Bronchial epithelial cell (primary cell): Measurements from ENCODE around the gene CSMD2. TPM values are rescaled to one million over a fixed set of nuclear protein-coding genes. Genes with fewer than 3 reads are reported as not detected.

Experiments
- DNase-seq: peaks from one replicate; pipeline ENCODE4 v3.0.0-alpha.2; 2010; ENCODE audit warnings: low read depth
- FAIRE-seq: peaks from 2 replicates; lab custom pipeline; 2011; peaks lifted over from hg19 to GRCh38; lab: Jason Lieb, UNC
- H3K27me3 ChIP-seq: 2 replicates; pipeline ENCODE4 v1.5.1; 2011; ENCODE audit warnings: low read length; ENCODE audit not compliant: control insufficient read depth, insufficient read depth
- H3K36me3 ChIP-seq: 2 replicates; pipeline ENCODE4 v1.5.1; 2011; ENCODE audit warnings: low read length; ENCODE audit not compliant: control insufficient read depth, insufficient read depth
- H3K4me3 ChIP-seq: 2 replicates; pipeline ENCODE4 v1.5.1; 2011; ENCODE audit warnings: mild to moderate bottlenecking, low read depth, low read length, control low read depth
- total RNA-seq: library from RNA; depleted of rRNA; stranded (reverse); fragments of >200 nt; gene quantifications from 2 replicates; pipeline ENCODE4 v1.2.1, GENCODE V29; 2014
- TF ChIP-seq, protein P1 (sequence below): IDR thresholded peaks from 2 replicates; pipeline ENCODE4 v1.5.1; 2011; ENCODE audit warnings: mild to moderate bottlenecking, moderate library complexity, low read length, control low read depth, inconsistent platforms; ENCODE audit not compliant: insufficient read depth, severe bottlenecking

CSMD2 gene
- total RNA-seq, 1 donor from 2014 or later: not detected

DNA sequence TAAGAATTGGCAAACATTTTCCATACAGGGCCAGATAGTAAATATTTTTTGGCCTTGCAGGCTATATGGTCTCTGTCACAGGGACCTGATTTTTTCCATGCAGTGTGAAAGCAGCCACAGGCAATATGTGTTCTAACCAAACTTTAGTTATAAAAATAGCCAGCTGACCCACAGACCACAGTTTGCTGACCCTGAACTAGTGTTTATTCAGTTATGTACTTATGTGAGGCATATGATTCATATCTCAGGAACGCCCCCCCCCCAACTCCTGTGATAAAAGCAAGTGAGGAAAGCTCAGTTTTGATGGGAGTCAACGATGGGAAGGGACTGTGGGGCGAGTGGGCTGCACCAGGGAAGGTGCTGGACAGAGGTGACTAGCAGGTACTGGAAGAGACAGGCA is 221.1 kb downstream of the CSMD2 start:
- Histone ChIP-seq H3K4me3 (no peak overlapping the region), H3K27me3 (no peaks in the 10 kb centered on the region), H3K36me3 (no peaks in the 10 kb centered on the region)
- TF ChIP-seq, protein P1, sequence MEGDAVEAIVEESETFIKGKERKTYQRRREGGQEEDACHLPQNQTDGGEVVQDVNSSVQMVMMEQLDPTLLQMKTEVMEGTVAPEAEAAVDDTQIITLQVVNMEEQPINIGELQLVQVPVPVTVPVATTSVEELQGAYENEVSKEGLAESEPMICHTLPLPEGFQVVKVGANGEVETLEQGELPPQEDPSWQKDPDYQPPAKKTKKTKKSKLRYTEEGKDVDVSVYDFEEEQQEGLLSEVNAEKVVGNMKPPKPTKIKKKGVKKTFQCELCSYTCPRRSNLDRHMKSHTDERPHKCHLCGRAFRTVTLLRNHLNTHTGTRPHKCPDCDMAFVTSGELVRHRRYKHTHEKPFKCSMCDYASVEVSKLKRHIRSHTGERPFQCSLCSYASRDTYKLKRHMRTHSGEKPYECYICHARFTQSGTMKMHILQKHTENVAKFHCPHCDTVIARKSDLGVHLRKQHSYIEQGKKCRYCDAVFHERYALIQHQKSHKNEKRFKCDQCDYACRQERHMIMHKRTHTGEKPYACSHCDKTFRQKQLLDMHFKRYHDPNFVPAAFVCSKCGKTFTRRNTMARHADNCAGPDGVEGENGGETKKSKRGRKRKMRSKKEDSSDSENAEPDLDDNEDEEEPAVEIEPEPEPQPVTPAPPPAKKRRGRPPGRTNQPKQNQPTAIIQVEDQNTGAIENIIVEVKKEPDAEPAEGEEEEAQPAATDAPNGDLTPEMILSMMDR: no peak
- DNase-seq: no peak
- no peak for FAIRE-seq

DNA sequence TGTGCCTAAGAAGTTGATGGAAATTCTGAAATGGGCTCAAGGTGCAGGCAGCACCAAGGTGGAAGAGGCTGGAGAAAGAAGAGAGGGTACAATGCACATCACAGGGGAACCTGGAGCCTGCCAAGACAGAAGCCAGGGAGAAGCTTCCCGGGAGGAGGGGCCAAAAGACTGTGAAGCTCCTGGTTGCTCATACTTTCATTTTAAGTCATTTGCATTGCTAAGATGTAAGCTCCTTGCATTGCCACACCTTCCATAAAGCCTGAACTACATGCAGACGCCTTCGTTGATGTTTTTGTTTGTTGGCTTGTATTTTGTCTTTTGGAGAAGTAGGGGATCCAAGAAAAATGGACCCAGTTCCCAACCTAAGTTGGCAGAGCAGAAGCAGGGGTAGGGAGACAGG is 232.2 kb downstream of the CSMD2 start:
- Histone ChIP-seq H3K27me3 (no peaks in the 10 kb centered on the region), H3K4me3 (no peak overlapping the region), H3K36me3 (no peaks in the 10 kb centered on the region)
- FAIRE-seq (no peak), DNase-seq (no peak)
- TF ChIP-seq, protein P1: no peak

DNA sequence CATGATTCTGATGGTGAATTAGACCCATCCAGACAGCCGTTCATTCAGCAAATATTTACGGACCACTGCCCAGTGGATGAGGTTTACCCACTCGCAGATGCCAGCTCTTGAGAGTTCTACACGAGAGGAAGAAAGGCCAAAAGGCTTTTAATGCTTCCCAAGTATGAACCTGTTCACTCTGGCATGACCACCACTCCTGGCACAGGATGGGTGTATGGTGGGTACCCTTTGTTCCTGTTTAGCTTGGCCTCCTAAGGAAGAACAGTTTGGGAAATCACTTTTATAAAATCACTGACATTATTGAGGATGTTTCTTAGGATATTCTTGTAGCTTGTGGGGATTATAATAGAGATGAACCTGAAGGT is 233.9 kb downstream of the CSMD2 start:
- TF ChIP-seq, protein P1: no peak
- FAIRE-seq: no peak
- DNase-seq: no peak
- no peaks in the 10 kb centered on the region for H3K27me3 ChIP-seq
- no peaks in the 10 kb centered on the region for H3K36me3 ChIP-seq
- no peak overlapping the region for H3K4me3 ChIP-seq

DNA sequence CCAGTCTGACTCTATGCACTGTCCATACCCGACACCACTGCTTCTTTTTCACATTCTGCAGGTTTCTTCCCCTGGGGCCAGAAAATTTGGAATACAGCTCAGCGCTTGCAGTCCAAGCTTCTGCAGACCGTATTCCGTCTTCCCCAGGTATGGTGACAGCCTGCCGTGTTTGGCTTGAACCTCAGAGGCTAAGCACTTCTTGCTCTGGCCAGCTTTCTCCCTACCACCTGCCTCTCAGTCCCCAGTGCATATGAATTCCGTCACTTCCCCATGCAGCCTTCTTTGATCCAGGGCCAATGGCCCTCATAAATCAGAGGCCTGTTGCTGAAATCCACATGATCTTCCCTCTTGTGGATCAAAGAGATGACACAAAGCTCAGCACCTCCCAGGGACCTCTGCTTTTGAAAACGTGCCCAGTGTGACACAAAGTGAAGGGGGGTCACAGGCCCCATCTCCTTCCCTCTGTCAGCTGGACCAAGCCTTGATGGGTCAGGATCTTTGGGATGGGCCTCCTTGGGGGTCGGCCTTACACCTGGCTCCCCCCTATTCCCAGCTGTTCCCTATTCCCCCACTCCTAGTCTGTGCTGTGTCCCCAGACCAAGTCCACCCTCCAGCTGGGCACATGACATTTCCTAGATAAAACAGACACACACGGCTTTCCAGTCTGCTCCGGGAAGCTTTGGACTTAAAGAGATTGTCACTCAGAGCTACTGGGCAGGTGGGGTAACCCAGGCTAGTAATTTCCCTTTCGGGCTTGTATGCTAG is 234.5 kb downstream of the CSMD2 start:
- Histone ChIP-seq H3K4me3 (no peak overlapping the region), H3K27me3 (no peaks in the 10 kb centered on the region), H3K36me3 (no peaks in the 10 kb centered on the region)
- TF ChIP-seq, protein P1: no peak
- FAIRE-seq: peak; percentile 70
- no peak for DNase-seq

DNA sequence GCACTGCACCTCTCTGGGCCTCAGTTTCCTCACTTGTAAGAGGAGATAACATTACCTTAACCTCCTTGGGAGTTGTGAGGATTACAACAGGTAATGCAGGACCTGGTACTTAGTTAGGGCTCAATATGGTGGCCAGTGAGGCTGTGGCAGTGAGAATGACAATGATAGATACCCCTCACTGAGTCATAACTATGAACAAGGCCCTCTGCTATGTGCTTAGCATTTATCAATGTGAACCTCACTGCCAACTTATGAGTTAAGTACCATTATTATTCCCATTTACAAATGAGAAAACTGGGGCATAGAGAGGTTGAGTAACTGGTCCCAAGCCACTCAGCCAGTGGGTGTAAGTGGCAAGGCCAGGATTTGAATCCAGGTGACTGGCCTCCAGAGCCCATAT is 236.8 kb downstream of the CSMD2 start:
- no peak for DNase-seq
- Histone ChIP-seq H3K4me3 (no peak overlapping the region), H3K27me3 (no peaks in the 10 kb centered on the region), H3K36me3 (no peaks in the 10 kb centered on the region)
- FAIRE-seq: no peak
- TF ChIP-seq, protein P1: no peak

DNA sequence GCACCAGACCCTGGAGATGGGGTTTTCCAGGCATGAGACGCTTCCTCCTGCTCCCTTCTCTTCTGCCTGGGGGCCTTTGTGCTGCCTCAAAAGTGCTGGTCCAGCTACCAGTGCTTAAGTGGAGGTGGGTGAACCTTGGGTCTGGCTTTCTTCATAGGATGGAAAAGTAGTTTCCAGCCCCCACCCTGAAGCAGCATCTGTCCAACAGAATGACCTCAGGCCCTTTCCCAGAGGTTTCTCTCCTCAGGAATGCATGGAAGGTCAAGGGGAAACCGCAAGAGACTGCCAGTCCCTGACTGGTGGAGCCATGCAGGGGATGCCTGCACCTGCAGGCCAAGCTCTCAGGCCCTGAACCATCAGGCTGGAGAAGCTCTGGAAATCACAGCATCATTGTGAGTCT is 237.3 kb downstream of the CSMD2 start:
- no peak for FAIRE-seq
- no peak overlapping the region for H3K4me3 ChIP-seq
- H3K27me3 ChIP-seq: no peaks in the 10 kb centered on the region
- no peak for DNase-seq
- no peaks in the 10 kb centered on the region for H3K36me3 ChIP-seq
- TF ChIP-seq, protein P1: no peak
